Hippocampal formation (tissue), 2 donors: ENCODE results near the gene NPB.

ENCODE experiments used
- DNase-seq, 2 donors: peaks; one replicate each; lab custom pipeline; 2025; lab: John Stamatoyannopoulos, UW

The NPB gene

DNA sequence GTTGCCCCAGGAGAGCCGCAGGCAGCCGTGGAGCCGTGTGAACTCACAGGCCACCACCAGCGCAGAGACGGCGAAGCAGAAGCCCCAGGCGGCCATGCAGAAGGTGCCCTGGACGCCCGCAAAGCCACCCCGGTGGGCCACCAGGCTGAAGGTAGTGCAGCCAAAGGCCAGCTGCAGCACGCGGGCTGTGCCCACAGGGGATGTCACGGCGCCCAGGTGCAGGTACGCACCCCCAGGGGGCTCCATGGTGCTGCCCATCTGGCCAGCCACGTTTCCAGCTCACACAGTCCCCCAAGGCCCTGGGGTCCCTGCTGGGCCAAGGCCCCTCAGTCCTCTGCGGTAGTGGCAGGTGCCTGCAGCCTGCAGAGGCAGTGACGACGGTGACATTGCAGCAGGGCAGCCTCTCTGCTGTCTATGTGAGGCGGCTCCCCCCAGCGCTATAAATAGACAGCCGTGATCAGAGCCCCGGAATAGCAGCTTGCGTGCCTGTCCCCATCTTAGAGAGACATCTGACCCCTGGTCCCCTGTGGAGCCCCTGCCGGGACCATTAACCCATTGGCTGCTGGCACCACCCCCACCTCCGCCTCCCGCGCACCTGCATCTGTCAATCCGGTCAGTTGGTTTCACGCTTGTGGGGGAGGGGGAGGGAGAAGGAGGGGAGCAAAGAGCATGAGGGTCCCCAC is 39.6 kb downstream of the NPB start:
- DNase-seq = no peak

DNA sequence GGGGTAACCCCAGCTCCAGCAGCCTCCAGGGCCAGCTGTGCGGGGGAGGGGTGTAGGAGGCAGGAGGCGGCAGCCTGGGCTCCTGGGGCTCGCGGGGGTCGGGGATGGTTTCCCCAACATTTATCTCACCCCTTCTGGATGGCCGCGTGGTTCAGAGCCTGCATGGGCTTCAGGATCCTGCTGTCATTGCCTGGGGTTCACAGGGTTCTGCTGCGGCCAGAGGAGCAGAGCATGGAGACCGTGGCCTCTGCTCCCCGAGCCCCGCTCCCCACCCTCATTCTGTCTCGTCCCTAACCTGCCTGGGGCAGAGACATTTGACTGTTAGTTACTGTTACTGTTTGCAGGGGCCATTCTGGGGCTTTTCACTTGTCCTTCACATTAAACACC is 40.1 kb downstream of the NPB start:
- DNase-seq = no peak

DNA sequence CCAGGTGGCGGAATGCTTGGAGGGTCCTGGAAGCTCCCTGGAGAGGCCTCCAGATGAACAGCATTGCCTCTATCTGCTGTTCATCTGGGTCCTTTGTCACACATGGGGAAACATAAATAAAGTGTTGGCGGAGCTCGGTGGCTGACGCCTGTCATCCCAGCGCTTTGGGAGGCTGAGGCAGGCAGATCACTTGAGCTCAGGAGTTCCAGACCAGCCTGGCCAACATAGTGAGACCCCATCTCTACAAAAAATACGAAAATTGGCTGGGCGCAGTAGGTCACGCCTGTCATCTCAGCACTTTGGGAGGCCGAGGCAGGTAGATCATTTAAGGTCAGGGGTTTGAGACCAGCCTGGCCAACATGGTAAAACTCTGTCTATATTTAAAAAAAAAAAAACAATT is 42.8 kb downstream of the NPB start:
- DNase-seq = no peak

GRCh38 chr17:81947189-81947588 is 45.2 kb downstream of the NPB start, which contains the start of gene MYADML2:
Gene MYADML2 (minus strand): TSS chr17:81947233. CDS start chr17:81941741, 5,492 bp downstream.
- DNase-seq = no peak

DNA sequence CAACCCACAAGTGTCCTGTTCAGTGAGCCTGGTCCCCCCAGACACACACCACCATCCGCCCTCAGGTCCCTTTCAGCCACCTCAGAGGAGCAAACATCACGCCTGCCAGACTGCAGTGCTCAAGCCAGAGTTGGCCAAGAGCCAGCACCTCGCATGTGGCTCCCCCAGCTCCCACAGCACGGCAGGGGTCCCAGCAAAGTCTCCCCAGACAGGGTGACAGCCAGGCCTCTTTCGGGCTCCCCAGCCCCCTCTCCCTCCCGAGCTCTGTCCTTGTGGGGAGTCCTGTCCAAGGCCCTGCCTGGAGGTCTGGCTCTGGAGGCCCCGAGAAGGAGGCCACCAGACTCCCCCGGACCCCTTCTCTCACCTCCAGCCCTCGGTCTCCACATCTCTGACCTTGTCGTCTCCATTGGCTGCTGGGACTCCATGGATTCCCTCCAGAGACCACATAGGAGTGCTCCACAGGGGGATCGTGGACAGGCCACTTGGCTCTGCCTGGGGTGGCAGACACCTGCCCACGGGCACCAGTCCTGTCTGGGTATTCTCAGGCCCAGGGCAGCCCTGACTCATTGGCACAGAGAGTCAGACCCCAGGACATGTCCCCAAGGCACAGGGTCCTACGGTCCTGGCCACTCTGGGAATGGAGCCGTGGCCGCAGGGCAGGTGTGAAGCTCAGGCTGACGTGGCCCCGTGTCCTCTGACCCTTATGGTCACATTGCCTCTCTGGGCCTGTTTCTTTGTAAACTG is 46.8 kb downstream of the NPB start:
- DNase-seq = no peak

GRCh38 chr17:81950501-81950900 is 48.5 kb downstream of the NPB start:
- DNase-seq = no peak

- DNase-seq = no peak
Measured at GRCh38 chr17:81951785-81952684, 50.0 kb downstream of the NPB start.
